Sciatic nerve (tissue), 2 donors: Measurements from ENCODE around the gene IFNL3. TPM values are rescaled to one million over a fixed set of nuclear protein-coding genes. Genes with fewer than 3 reads are reported as not detected.
"Not testable (repeated sequence)": the region's sequence is repeated elsewhere in the genome, so short reads cannot be mapped to it uniquely, and the experiment has no call there.

Source experiments
- ATAC-seq: fragments of 200-7000 bp; cut with Tn5 transposase; one replicate; pipeline ENCODE4 v1.9.1; 2020; ENCODE audit warnings: mild to moderate bottlenecking, moderate library complexity
- DNase-seq: peaks from one replicate; pipeline ENCODE4 v3.0.0-alpha.2; 2020; ENCODE audit warnings: low spot score
- intact Hi-C: fragments of 100-400 bp; cut with DNase I; formaldehyde crosslinking; loops from one replicate; pipeline ENCODE4 v1.14.2; 2022
- total RNA-seq: library from RNA; stranded (reverse); fragmentation: NEBNext Ultra II Directional; extraction: Animal tissue kit (Norgen Biotek cat#: 25700); gene quantifications from one replicate; pipeline ENCODE4 v1.2.1, GENCODE V29; 2021
- donor health status: DM: no; HTN: no; CAD: no.
- donor health status: DM: no; HTN: no; CAD: no.

Gene IFNL3
- total RNA-seq, 1 donor from 2014 or later = not detected

GRCh38 chr19:39224910-39225309 lies 19.9 kb downstream of the IFNL3 start:
- ATAC-seq = no peak
- DNase-seq = no peak
- intact Hi-C loops = no loop called here

- intact Hi-C loops = no loop called here
- ATAC-seq (no peak), DNase-seq (no peak)
These were observed 21.0 kb downstream of the IFNL3 start for GRCh38 chr19:39223703-39224279.

GRCh38 chr19:39219108-39219507 lies 25.7 kb downstream of the IFNL3 start:
- intact Hi-C loops, DNase-seq, ATAC-seq: not testable (repeated sequence)

GRCh38 chr19:39218230-39219007 lies 26.4 kb downstream of the IFNL3 start:
- DNase-seq = no peak
- intact Hi-C loops = no loop called here
- ATAC-seq = no peak

GRCh38 chr19:39217094-39217493 lies 27.7 kb downstream of the IFNL3 start:
- DNase-seq = no peak
- intact Hi-C loops = no loop called here
- ATAC-seq = no peak

DNA sequence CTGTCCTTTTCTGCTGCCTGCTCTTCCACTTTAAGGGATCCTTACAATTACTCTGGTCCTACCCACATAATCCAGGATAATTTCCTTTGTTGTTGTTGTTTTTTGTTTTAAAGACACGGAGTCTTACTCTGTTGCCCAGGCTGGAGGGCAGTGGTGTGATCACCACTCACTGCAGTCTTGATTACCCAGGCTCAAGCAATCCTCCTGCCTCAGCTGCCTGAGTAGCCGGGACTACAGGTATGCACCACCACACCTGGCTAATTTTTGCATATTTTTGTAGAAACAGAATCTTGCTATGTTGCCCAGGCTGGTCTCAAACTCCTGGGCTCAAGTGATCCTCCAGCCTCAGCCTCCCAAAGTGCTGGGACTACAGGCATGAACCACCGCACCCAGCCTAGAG lies 29.5 kb downstream of the IFNL3 start:
- DNase-seq, intact Hi-C loops, ATAC-seq: not testable (repeated sequence)

GRCh38 chr19:39212375-39212742 lies 32.4 kb downstream of the IFNL3 start:
- ATAC-seq = peak; percentile 28
- intact Hi-C loops = no loop called here
- peak; percentile 66 for DNase-seq

GRCh38 chr19:39211731-39212374 lies 33.0 kb downstream of the IFNL3 start:
- intact Hi-C loops = no loop called here
- DNase-seq (no peak), ATAC-seq (no peak)

GRCh38 chr19:39209196-39209595 lies 35.6 kb downstream of the IFNL3 start:
- intact Hi-C loops = no loop called here
- DNase-seq (no peak), ATAC-seq (no peak)

DNA sequence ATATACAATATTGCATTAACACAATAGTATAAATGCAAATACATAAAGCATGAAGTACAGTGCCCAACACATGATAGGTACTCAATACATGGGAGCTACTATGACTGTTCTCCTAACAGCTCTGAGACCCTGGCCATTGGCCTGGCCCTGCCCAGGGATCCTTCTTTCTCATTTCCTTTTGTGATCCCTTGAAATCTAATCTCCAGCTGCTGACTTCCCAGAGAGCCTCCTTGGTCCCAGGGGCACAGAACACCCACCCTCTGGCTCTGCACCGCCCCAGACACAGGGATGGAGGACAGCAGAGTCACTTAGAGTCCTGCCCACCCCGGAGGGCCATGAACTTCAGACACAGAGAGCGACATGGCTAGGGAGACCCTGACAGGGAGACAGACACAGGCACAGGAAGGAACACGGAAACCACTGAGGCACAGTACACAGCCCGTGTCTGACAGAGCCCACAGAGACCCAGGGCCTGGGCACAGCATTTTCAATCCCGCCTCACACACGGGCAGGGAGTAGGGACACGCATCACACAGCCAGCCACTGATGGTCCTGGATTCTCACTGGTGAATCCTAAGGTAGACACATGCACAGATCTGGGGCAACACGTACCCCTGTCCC lies 36.5 kb downstream of the IFNL3 start:
- DNase-seq (no peak), ATAC-seq (no peak)
- intact Hi-C loops = no loop called here

DNA sequence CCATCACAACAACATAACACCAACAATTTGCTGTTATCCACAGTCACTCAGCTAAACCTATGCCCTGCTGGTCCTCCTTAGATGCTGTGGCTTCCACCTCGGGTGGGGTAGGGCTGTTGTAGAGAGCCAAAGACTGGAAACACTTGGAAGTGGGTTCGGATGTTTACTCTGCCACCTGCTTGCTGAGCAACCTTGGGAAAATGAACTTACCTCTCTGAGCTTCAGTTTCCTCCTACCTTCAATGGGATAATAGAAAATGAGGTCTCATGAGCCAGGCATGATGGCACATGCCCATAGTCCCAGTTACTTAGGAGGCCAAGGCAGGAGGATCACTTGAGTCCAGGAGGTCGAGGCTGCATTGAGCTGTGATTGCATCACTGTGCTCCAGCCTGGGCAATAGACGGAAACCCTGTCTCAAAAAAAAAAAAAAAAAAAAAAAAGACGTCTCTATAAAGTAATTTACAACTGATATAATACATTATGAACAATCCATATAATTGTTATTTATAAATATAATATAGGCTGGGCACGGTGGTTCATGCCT lies 37.4 kb downstream of the IFNL3 start:
- DNase-seq (no peak), ATAC-seq (no peak)
- intact Hi-C loops = no loop called here

- ATAC-seq (no peak), DNase-seq (no peak)
- intact Hi-C loops = no loop called here
These were observed 38.7 kb downstream of the IFNL3 start for GRCh38 chr19:39206122-39206521.

DNA sequence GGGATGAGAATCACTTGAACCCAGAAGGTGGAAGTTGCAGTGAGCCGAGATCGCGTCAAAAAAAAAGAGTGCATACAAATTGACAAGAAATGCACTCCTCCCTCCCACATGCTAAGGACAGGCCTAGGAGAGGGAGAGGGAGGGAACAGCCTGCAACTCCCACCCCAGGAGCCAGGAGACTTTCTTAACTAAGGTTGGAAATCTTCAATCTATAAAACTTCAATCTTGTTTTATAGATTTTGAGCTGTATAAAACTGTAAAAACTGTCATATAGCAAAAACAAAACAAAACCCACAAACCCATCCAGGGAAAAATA lies 39.4 kb downstream of the IFNL3 start:
- DNase-seq = no peak
- no peak for ATAC-seq
- intact Hi-C loops = no loop called here

DNA sequence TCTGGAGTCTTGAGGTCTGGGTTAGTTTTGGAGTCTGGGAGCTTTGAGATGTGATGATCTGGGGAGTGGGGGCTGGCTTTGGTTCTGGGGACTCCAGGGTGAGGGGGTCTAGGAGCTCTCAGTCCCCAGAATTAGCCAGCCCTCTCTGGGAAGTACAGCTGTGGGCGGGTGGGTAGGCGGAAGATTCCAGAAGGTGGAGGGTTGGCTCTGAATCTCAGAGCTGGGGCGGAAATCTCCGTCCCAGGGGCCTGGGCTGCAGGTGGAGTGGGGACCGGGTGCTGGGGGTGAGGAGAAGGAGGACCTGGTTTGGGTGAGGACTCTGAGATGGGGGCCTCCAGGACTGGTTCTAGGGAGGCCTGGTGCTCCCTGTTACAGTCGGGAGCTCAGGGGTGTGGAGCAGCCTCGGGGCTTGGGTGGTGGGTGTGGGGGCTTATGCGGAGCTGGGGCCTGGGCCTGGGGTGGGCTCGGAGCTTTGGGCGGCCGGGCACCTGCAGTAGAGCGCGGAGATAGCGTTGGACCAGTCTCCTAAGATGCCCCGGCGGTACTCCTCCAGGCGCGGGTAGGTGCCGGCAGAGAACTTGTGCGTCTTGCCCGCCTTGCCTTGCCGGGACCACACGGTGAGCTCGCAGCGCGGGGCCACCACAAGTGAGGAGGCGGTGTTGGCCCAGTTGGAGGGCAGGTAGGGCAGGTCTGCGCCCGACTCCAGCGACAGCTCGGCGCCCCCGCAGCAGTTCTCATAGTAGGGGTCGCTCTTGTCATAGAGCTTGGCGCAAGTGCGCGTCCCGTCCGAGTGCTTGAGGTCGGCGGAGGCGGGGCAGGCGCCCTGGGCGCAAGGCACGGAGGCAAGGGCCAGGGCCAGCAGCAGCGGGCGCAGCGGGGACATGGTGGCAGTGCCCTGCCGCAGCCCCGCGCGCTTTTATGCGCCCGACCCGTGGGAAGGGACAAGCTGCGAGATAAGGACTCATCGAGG lies 41.1 kb downstream of the IFNL3 start, which contains the start of gene SYCN:
SYCN (minus strand) TSS at position 892 of the 970 bp plus-strand sequence; CDS start at position 883, 9 bp downstream.
- ATAC-seq = no peak
- DNase-seq = no peak
- intact Hi-C loops = no loop called here

- ATAC-seq (no peak), DNase-seq (no peak)
- intact Hi-C loops = no loop called here
These were observed 41.8 kb downstream of the IFNL3 start for GRCh38 chr19:39202998-39203355.

DNA sequence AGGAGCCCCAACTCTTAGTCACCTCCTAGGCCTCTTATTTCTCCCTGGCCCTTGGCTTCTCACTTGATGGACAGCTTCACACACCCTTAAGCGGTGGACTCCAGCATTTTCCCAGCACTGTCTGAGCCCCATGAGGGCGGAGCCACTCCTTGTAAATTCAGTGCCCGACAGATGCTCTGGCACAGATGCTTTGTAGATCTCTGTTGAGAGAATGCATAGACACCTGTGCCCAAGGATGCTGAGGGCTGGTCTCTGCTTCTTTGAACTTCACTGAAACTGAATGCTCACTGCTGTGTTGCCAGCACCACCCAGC lies 44.0 kb downstream of the IFNL3 start:
- no peak for DNase-seq
- intact Hi-C loops = no loop called here
- ATAC-seq = no peak

GRCh38 chr19:39200066-39200802 lies 44.6 kb downstream of the IFNL3 start:
- no peak for DNase-seq
- intact Hi-C loops = no loop called here
- ATAC-seq = no peak

GRCh38 chr19:39199025-39199424 lies 45.8 kb downstream of the IFNL3 start:
- DNase-seq (no peak), ATAC-seq (peak; percentile 60)
- intact Hi-C loops = no loop called here
